Left cardiac atrium (tissue), 4 donors: ENCODE data around the gene RILPL2. TPM values are rescaled to one million over a fixed set of nuclear protein-coding genes. Genes with fewer than 3 reads are reported as not detected.
A peak's percentile ranks its signal among the peaks of the same experiment; 100 is the strongest.
"Not testable (repeated sequence)": the region's sequence is repeated elsewhere in the genome, so short reads cannot be mapped to it uniquely, and the experiment has no call there.

Experiments used
- ATAC-seq, 2 donors: fragments of 200-7000 bp; cut with Tn5 transposase; one replicate each; pipeline ENCODE4 v1.9.1; 2020; ENCODE audit warnings: mild to moderate bottlenecking in 2 of 2, moderate library complexity in 2 of 2
- DNase-seq: peaks from one replicate; pipeline ENCODE4 v3.0.0-alpha.2; 2020
- intact Hi-C, 2 donors: fragments of 100-400 bp; cut with DNase I; formaldehyde crosslinking; loops; one replicate each; pipeline versions ENCODE4 v1.14.1 to v1.15.1; 2022 to 2023
- total RNA-seq, 2 donors: library from RNA; stranded (reverse); fragmentation: NEBNext Ultra II Directional; extraction: Animal tissue kit (Norgen Biotek cat#: 25700); gene quantifications; one replicate each; pipeline ENCODE4 v1.2.1, GENCODE V29; 2021
- donor health status: DM: no; HTN: yes; CAD: no.
- donor health status: DM: no; HTN: yes; CAD: no; lungs with severe emphysema.
- donor health status: DM: yes; HTN: yes; CAD: no.
- donor health status: Dilated cardiomyopathy.

RILPL2 gene
- total RNA-seq, 2 donors from 2014 or later = 3.1 to 3.7 TPM

GRCh38 chr12:123457980-123458779 is 21.7 kb upstream of the RILPL2 start, which contains the start of gene SNRNP35:
Gene SNRNP35, plus strand, starts transcription at chr12:123458139. Its CDS starts 7,402 bp downstream, at chr12:123465541.
- intact Hi-C loops = loop anchor here in 1 of 2 donors (5.0 kb wide), 1 partner anchor 124 kb away; the partner anchor contains the start of gene TMED2
- DNase-seq = peak; percentile 87
- peak; percentile 88 to 89 for ATAC-seq

- intact Hi-C loops = no loop called here
These were observed 16.7 kb upstream of the RILPL2 start for GRCh38 chr12:123453165-123453564.

GRCh38 chr12:123452276-123452550 is 15.7 kb upstream of the RILPL2 start:
- intact Hi-C loops, ATAC-seq, DNase-seq: not testable (repeated sequence)

More at GRCh38 chr12:123453165-123453564, 16.7 kb upstream of the RILPL2 start:
- DNase-seq = peak; percentile 6
- no peak for ATAC-seq

GRCh38 chr12:123450636-123451035 is 14.2 kb upstream of the RILPL2 start:
- intact Hi-C loops = no loop called here

GRCh38 chr12:123449856-123450255 is 13.4 kb upstream of the RILPL2 start:
- intact Hi-C loops = no loop called here

More at GRCh38 chr12:123450636-123451035, 14.2 kb upstream of the RILPL2 start:
- no peak for ATAC-seq
- DNase-seq = no peak

GRCh38 chr12:123449249-123449733 is 12.8 kb upstream of the RILPL2 start:
- no peak for DNase-seq
- intact Hi-C loops = no loop called here
- no peak for ATAC-seq

More at GRCh38 chr12:123449856-123450255, 13.4 kb upstream of the RILPL2 start:
- DNase-seq (no peak), ATAC-seq (no peak)

- intact Hi-C loops = no loop called here
These were observed 9.8 kb upstream of the RILPL2 start for GRCh38 chr12:123446333-123446713.

GRCh38 chr12:123445388-123446332 is 9.2 kb upstream of the RILPL2 start:
- ATAC-seq = peak; percentile 67 to 82
- intact Hi-C loops = no loop called here
- DNase-seq = peak; percentile 66

More at GRCh38 chr12:123446333-123446713, 9.8 kb upstream of the RILPL2 start:
- no peak for ATAC-seq
- no peak for DNase-seq

- peak; percentile 19 to 34 for ATAC-seq
- DNase-seq = no peak
- intact Hi-C loops = no loop called here
These were observed 7.9 kb upstream of the RILPL2 start for GRCh38 chr12:123444092-123445026.

GRCh38 chr12:123442774-123443173 is 6.3 kb upstream of the RILPL2 start:
- DNase-seq (no peak), ATAC-seq (no peak)
- intact Hi-C loops = no loop called here

- ATAC-seq (no peak), DNase-seq (no peak)
- intact Hi-C loops = no loop called here
These were observed 5.2 kb upstream of the RILPL2 start for GRCh38 chr12:123441523-123442164.

- intact Hi-C loops = no loop called here
These were observed 858 bp downstream of the RILPL2 start for GRCh38 chr12:123435636-123436016.

GRCh38 chr12:123433615-123434014 is 2.9 kb downstream of the RILPL2 start:
- ATAC-seq (no peak), DNase-seq (no peak)
- intact Hi-C loops = no loop called here

More at GRCh38 chr12:123435636-123436016, 858 bp downstream of the RILPL2 start:
- ATAC-seq (no peak), DNase-seq (no peak)

- ATAC-seq, intact Hi-C loops, DNase-seq: not testable (repeated sequence)
These were observed 4.3 kb downstream of the RILPL2 start for GRCh38 chr12:123431951-123432817.

GRCh38 chr12:123429101-123429500 is 7.4 kb downstream of the RILPL2 start:
- DNase-seq, ATAC-seq, intact Hi-C loops: not testable (repeated sequence)

- DNase-seq = no peak
- ATAC-seq = no peak
- intact Hi-C loops = no loop called here
These were observed 7.9 kb downstream of the RILPL2 start for GRCh38 chr12:123428591-123428990.
